Measurements from ENCODE around the gene ALPP. TPM values are rescaled to one million over a fixed set of nuclear protein-coding genes. Genes with fewer than 3 reads are reported as not detected.
"Not testable (repeated sequence)": the region's sequence is repeated elsewhere in the genome, so short reads cannot be mapped to it uniquely, and the experiment has no call there.

ALPP gene
- total RNA-seq, 2 experiments from 2014 or later = not detected

- Mint-ChIP-seq H3K4me3 (peak overlapping the region; percentile 73), H3K27me3 (no peaks in the 10 kb centered on the region), H3K27ac (no peak overlapping the region), H3K4me1 (ENCODE audit: low read depth) (peaks cover 32% of the 10 kb centered on the region), H3K36me3 (ENCODE audit: low read depth) (no peaks in the 10 kb centered on the region), H3K9me3 (no peaks in the 10 kb centered on the region)
- no peak for ATAC-seq (ENCODE audit: poor library complexity)
- intact Hi-C loops (cut with DNase I, micrococcal nuclease) = no loop called here
- no peak overlapping the region for H3K4me3 ChIP-seq (ENCODE audit: low read length)
- H3K27ac ChIP-seq (ENCODE audit: low read depth in 1 of 2, low read length in 2 of 2) = no peak overlapping the region
- TF ChIP-seq, protein P1, sequence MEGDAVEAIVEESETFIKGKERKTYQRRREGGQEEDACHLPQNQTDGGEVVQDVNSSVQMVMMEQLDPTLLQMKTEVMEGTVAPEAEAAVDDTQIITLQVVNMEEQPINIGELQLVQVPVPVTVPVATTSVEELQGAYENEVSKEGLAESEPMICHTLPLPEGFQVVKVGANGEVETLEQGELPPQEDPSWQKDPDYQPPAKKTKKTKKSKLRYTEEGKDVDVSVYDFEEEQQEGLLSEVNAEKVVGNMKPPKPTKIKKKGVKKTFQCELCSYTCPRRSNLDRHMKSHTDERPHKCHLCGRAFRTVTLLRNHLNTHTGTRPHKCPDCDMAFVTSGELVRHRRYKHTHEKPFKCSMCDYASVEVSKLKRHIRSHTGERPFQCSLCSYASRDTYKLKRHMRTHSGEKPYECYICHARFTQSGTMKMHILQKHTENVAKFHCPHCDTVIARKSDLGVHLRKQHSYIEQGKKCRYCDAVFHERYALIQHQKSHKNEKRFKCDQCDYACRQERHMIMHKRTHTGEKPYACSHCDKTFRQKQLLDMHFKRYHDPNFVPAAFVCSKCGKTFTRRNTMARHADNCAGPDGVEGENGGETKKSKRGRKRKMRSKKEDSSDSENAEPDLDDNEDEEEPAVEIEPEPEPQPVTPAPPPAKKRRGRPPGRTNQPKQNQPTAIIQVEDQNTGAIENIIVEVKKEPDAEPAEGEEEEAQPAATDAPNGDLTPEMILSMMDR (IDR thresholded peaks at IDR 0.05) = no peak
- DNase-seq = no peak
- H3K9me3 ChIP-seq (ENCODE audit: control insufficient read depth in 1 of 2, insufficient read depth in 1 of 2, low read length in 2 of 2) = no peaks in the 10 kb centered on the region
- H3K27me3 ChIP-seq (ENCODE audit: control insufficient read depth in 1 of 2, insufficient read depth in 2 of 2, low read length in 2 of 2) = no peaks in the 10 kb centered on the region
- H3K36me3 ChIP-seq (ENCODE audit: insufficient read depth, low read length) = no peaks in the 10 kb centered on the region
- ChIA-PET POLR2A (no interaction called here), CTCF (no interaction called here)
- peaks cover 31% of the 10 kb centered on the region for H3K4me1 ChIP-seq (ENCODE audit: insufficient read depth, low read length)
These were observed 16.2 kb upstream of the ALPP start for GRCh38 chr2:232362174-232362900.

DNA sequence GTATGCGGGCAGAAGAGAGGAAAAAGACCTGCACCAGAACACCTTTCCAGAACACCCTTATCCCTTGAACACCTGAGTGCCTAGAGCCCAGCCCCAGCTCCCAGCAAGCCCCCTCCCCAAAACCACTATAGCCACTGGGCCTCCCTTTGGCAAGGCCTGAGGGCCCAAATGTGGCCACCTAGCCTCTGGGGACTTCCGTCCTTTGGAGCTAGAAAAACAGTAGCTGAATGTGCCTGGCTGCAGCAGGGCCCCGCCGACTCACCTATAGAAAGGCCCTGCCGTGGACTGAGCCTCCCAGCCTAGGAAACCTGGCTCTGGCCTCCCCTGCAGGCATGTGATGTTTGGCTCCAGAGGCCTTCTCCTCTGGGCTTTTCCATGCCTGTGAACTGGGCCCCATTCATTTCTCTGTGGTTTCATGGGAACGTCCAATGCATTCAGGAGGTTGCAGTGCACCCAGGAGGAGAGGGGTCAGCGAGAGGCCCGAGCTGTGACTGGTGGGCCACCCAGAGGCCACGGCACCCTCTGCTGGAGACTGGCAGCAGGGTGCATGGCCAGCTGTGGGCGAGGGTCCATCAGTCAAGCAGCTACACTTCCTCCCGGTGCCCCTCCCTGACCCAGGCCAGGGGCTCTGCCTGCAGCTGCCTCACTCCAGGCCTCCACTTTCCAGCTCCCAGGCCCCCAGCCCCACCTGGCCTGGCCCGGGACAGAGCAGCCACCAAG is 15.3 kb upstream of the ALPP start:
- H3K36me3 Mint-ChIP-seq (ENCODE audit: low read depth); H3K9me3 Mint-ChIP-seq; H3K36me3 ChIP-seq (ENCODE audit: insufficient read depth, low read length); H3K27ac ChIP-seq (ENCODE audit: low read depth in 1 of 2, low read length in 2 of 2); H3K27me3 Mint-ChIP-seq; DNase-seq; H3K27me3 ChIP-seq (ENCODE audit: control insufficient read depth in 1 of 2, insufficient read depth in 2 of 2, low read length in 2 of 2); H3K9me3 ChIP-seq (ENCODE audit: control insufficient read depth in 1 of 2, insufficient read depth in 1 of 2, low read length in 2 of 2); CTCF ChIA-PET; intact Hi-C loops (cut with DNase I, micrococcal nuclease); POLR2A ChIA-PET: not testable (repeated sequence)
- Histone ChIP-seq H3K4me3 (ENCODE audit: low read length) (peak overlapping the region; percentile 54), H3K4me1 (ENCODE audit: insufficient read depth, low read length) (peaks cover 31% of the 10 kb centered on the region)
- Mint-ChIP-seq H3K4me3 (peak overlapping the region; percentile 87), H3K4me1 (ENCODE audit: low read depth) (peaks cover 32% of the 10 kb centered on the region), H3K27ac (peak overlapping the region; percentile 64)
- ATAC-seq (ENCODE audit: poor library complexity) = peak; percentile 17

DNA sequence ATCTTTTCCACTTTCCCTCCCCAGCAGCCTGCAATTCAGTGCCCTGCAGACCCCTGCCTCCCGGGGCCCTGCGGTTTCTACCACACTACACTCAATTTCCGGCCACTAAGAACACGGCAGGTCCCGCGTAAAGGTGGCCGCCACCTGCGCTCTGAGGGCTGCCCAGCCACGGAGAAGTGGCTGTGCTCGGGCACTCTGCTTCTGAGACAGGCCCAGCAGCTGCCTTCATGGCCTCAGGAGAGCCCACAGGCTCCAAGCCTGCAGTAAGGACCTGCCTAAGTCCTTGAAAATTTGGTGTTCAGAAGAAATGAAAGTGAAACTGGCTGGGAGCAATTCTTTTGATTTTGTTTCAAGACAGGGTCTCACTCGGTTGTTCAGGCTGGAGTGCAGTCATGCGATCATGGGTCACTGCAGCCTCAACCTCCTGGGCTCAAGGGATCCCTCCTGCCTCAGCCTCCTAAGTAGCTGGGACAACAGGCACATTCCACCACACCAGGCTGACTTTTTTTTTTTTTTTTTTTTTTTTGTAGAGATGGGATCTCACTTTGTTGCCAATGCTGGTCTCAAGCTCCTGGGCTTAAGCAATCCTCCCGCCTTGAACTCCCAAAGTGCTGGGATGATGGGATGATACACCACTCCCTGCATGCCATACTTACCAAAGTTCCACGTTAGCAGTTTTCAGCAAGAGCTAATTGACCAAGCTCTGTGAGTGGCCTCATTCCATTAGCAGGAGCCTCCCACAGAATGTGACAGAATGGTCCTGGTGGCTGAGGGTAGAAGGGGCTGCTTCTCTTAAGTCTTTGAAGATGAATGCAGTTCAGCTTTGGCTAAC is 14.6 kb upstream of the ALPP start:
- H3K27me3 Mint-ChIP-seq = no peaks in the 10 kb centered on the region
- TF ChIP-seq, protein P1 (IDR thresholded peaks at IDR 0.05) = no peak
- peak in 6 of 14 experiments; percentile 7 to 50 (median 34) for DNase-seq

DNA sequence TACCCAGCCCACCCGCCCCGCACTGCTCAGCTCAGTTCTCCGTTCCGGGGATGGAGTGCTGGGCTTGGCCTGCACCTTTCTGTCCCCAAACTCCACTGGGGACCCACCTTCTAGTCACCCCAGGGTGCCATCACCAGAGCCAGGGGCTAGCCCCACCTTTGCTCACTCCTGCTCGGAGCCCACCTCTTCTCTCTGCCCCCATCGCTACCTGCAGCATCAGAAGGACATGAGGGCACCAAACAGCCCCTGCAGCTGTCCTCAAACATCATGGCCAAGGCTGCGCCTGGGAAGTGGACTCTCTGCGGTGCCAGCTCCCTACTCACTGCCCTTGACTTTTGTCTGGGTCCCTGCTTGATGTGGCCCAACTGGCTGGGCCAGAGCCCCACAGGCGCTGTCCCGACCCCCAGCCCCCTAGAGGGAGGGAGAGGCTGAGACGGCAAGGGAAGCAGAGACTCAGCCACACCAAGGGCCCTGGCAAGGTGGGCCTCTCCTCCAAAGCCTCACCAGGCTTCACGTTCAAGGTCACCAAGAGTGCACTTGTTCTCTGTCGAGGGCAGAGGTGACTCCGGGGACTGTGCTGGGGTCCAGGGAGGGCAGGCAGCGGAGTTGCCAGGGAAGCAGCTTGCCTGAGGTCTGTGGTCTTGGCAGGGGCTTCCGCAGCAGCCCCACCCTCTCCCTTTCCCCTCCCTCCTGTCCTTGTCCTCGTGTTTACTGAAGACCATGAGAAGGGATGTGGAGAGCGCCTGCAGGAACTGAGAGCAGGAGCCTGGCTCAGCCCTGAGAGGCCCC is 13.6 kb upstream of the ALPP start:
- intact Hi-C loops (cut with DNase I, micrococcal nuclease); POLR2A ChIA-PET: not testable (repeated sequence)

More for the DNA sequence above, 14.6 kb upstream of the ALPP start:
- no peaks in the 10 kb centered on the region for H3K36me3 Mint-ChIP-seq (ENCODE audit: low read depth)
- H3K4me1 ChIP-seq (ENCODE audit: insufficient read depth, low read length) = peaks cover 31% of the 10 kb centered on the region
- no peak overlapping the region for H3K27ac ChIP-seq (ENCODE audit: low read depth in 1 of 2, low read length in 2 of 2)
- no peaks in the 10 kb centered on the region for H3K9me3 Mint-ChIP-seq
- intact Hi-C loops (cut with DNase I, micrococcal nuclease) = no loop called here
- H3K27ac Mint-ChIP-seq = peak overlapping the region; percentile 64
- peaks cover 32% of the 10 kb centered on the region for H3K4me1 Mint-ChIP-seq (ENCODE audit: low read depth)
- H3K4me3 Mint-ChIP-seq = peak overlapping the region; percentile 87
- no peaks in the 10 kb centered on the region for H3K27me3 ChIP-seq (ENCODE audit: control insufficient read depth in 1 of 2, insufficient read depth in 2 of 2, low read length in 2 of 2)
- ChIA-PET POLR2A (no interaction called here), CTCF (no interaction called here)
- no peaks in the 10 kb centered on the region for H3K36me3 ChIP-seq (ENCODE audit: insufficient read depth, low read length)
- no peaks in the 10 kb centered on the region for H3K9me3 ChIP-seq (ENCODE audit: control insufficient read depth in 1 of 2, insufficient read depth in 1 of 2, low read length in 2 of 2)
- H3K4me3 ChIP-seq (ENCODE audit: low read length) = peak overlapping the region; percentile 54
- ATAC-seq (ENCODE audit: poor library complexity) = peak; percentile 58

More for the DNA sequence above, 13.6 kb upstream of the ALPP start:
- DNase-seq; H3K27me3 Mint-ChIP-seq; H3K9me3 ChIP-seq (ENCODE audit: control insufficient read depth in 1 of 2, insufficient read depth in 1 of 2, low read length in 2 of 2); H3K27ac ChIP-seq (ENCODE audit: low read depth in 1 of 2, low read length in 2 of 2); H3K36me3 ChIP-seq (ENCODE audit: insufficient read depth, low read length); H3K36me3 Mint-ChIP-seq (ENCODE audit: low read depth); ATAC-seq (ENCODE audit: poor library complexity); H3K27me3 ChIP-seq (ENCODE audit: control insufficient read depth in 1 of 2, insufficient read depth in 2 of 2, low read length in 2 of 2); H3K4me3 ChIP-seq (ENCODE audit: low read length); H3K9me3 Mint-ChIP-seq; CTCF ChIA-PET: not testable (repeated sequence)
- H3K4me1 ChIP-seq (ENCODE audit: insufficient read depth, low read length) = peaks cover 33% of the 10 kb centered on the region
- Mint-ChIP-seq H3K4me3 (peak overlapping the region; percentile 38), H3K27ac (peak overlapping the region; percentile 64), H3K4me1 (ENCODE audit: low read depth) (peaks cover 32% of the 10 kb centered on the region)

All from CD4-positive, alpha-beta T cell (primary cell).